T-cell (primary cell): ENCODE measurements around the gene SERPING1. TPM values are rescaled to one million over a fixed set of nuclear protein-coding genes. Genes with fewer than 3 reads are reported as not detected.

Experiments
- ATAC-seq, 4 experiments: fragments of 200-7000 bp in 3 of 4; fragments of 150-1000 bp in 1 of 4; cut with Tn5 transposase; replicated peaks in 1 of 4; 1 replicate in 3 of 4; 2 replicates in 1 of 4; pipeline ENCODE4 v1.10.0; 2021; ENCODE audit warnings: moderate library complexity in 3 of 4, mild to moderate bottlenecking in 2 of 4, moderate number of reproducible peaks in 1 of 4
- CTCF ChIA-PET, 2 donors: fragments of 300-600 bp; sonication (Branson Sonifier 250); formaldehyde crosslinking; loops; one replicate each; lab custom pipeline; 2022; ENCODE audit warnings: antibody characterized with exemption in 2 of 2; lab: Charles Lee
- POLR2A ChIA-PET, 2 donors: fragments of 300-600 bp; sonication (Branson Sonifier 250); formaldehyde crosslinking; loops; one replicate each; lab custom pipeline; 2022; ENCODE audit warnings: antibody characterized with exemption in 2 of 2; lab: Charles Lee
- DNase-seq, 35 experiments: peaks; one replicate each; pipeline versions ENCODE4 v3.0.0 to v3.0.0-alpha.2; 2013 to 2023
- H3K27ac ChIP-seq: one replicate; pipeline ENCODE4 v1.5.1; 2013; ENCODE audit warnings: low read length
- H3K27me3 ChIP-seq, 2 experiments: replicated peaks in 1 of 2; 1 replicate in 1 of 2; 2 replicates in 1 of 2; pipeline versions ENCODE4 v1.6.1 to v1.7.0; 2013; ENCODE audit warnings: low read length in 1 of 2, mixed read lengths in 1 of 2; ENCODE audit not compliant: control insufficient read depth in 2 of 2, insufficient read depth in 2 of 2; ENCODE audit errors: extremely low read depth in 1 of 2
- H3K36me3 ChIP-seq, 2 donors: 1 replicate in 1 of 2; 2 replicates in 1 of 2; pipeline versions ENCODE4 v1.6.1 to v1.7.0; 2013; ENCODE audit warnings: low read length in 1 of 2; ENCODE audit not compliant: control insufficient read depth in 2 of 2, insufficient read depth in 1 of 2; ENCODE audit errors: extremely low read depth in 1 of 2
- H3K4me1 ChIP-seq, 2 experiments: 1 replicate in 1 of 2; 2 replicates in 1 of 2; pipeline versions ENCODE4 v1.6.1 to v1.7.0; 2013; ENCODE audit warnings: low read length in 2 of 2, mixed read lengths in 1 of 2; ENCODE audit not compliant: insufficient read depth in 2 of 2, control insufficient read depth in 1 of 2; ENCODE audit errors: extremely low read depth in 1 of 2
- H3K4me3 ChIP-seq, 2 donors: 1 replicate in 1 of 2; 2 replicates in 1 of 2; pipeline versions ENCODE4 v1.5.1 to v1.7.0; 2013; ENCODE audit warnings: mild to moderate bottlenecking in 2 of 2, low read length in 1 of 2, moderate library complexity in 1 of 2; ENCODE audit not compliant: control insufficient read depth in 1 of 2; ENCODE audit errors: extremely low read depth in 1 of 2
- H3K9me3 ChIP-seq: 2 replicates; pipeline ENCODE4 v1.7.0; 2013
- H3K27ac Mint-ChIP-seq, 2 donors: one replicate each; pipeline ENCODE4 v1.8.0; 2020 to 2021; ENCODE audit warnings: mild to moderate bottlenecking in 2 of 2, mixed read lengths in 2 of 2
- H3K27me3 Mint-ChIP-seq, 2 donors: one replicate each; pipeline ENCODE4 v1.8.0; 2021 to 2022; ENCODE audit warnings: mixed read lengths in 2 of 2
- H3K36me3 Mint-ChIP-seq: one replicate; pipeline ENCODE4 v1.8.0; 2021; ENCODE audit warnings: mixed read lengths
- H3K4me1 Mint-ChIP-seq, 3 donors: one replicate each; pipeline ENCODE4 v1.8.0; 2020 to 2022; ENCODE audit warnings: mixed read lengths in 3 of 3, mild to moderate bottlenecking in 1 of 3
- H3K4me3 Mint-ChIP-seq, 3 donors: one replicate each; pipeline ENCODE4 v1.8.0; 2020 to 2022; ENCODE audit warnings: mild to moderate bottlenecking in 3 of 3, mixed read lengths in 3 of 3, moderate library complexity in 3 of 3
- H3K9me3 Mint-ChIP-seq, 3 donors: one replicate each; pipeline ENCODE4 v1.8.0; 2020 to 2022; ENCODE audit warnings: mixed read lengths in 3 of 3
- WGBS: methylation state at CpG from one replicate; pipeline ENCODE4 v1.1.5; 2013; ENCODE audit warnings: missing lambda C conversion rate; ENCODE audit not compliant: insufficient coverage; 5-methylcytosine and 5-hydroxymethylcytosine counted together
- total RNA-seq, 35 experiments: library from RNA in 6 of 35; stranded (reverse) in 6 of 35; fragments of 120-200 nt in 1 of 35; gene quantifications; one replicate each; pipeline versions ENCODE4 v1.2.1 to v1.2.4 and lab custom pipeline; 2013 to 2026

SERPING1 gene
- total RNA-seq, 5 donors from 2014 or later (not counting 1 experiment from before 2014, with no cell fraction given): 1.5 to 2.8 (median 1.9) TPM; not detected in 2

- peak; percentile 74 to 80 (median 79) for ATAC-seq
- WGBS: under 1% methylated on average over 60 of the region's 92 CpGs
- Mint-ChIP-seq H3K9me3 (no peaks in the 10 kb centered on the region), H3K4me3 (peak within 1 kb of the TSS; percentile 94 to 100 (median 98)), H3K36me3 (peaks cover 9% of the 10 kb centered on the region), H3K27me3 (no peaks in the 10 kb centered on the region), H3K27ac (peak within 1 kb of the TSS; percentile 99), H3K4me1 (peaks cover 47 to 65% (median 56%) of the 10 kb centered on the region in 3 donors)
- H3K27ac ChIP-seq: peak within 1 kb of the TSS; percentile 93
- H3K4me1 ChIP-seq: peaks cover 13 to 43% of the 10 kb centered on the region in 2 experiments
- POLR2A ChIA-PET: interaction anchor here (0.6 to 1.0 kb wide), 4 partner anchors 70 to 143 kb away, joined by 3 to 7 read pairs (median 3); no protein-coding TSS in a partner anchor
- H3K9me3 ChIP-seq: no peaks in the 10 kb centered on the region
- H3K4me3 ChIP-seq: peak within 1 kb of the TSS; percentile 83 to 100
- H3K27me3 ChIP-seq: no peaks in the 10 kb centered on the region
- peaks cover 0 to 2% of the 10 kb centered on the region in 2 donors for H3K36me3 ChIP-seq
- CTCF ChIA-PET: interaction anchor here (0.6 to 4.4 kb wide), 23 partner anchors 34 to 1008 kb away, joined by 3 to 51 read pairs (median 3); partner anchors contain the start of genes LPXN (in 1 of the 2), SSRP1 (in 1 of the 2) and TIMM10 (in 1 of the 2)
- peak; percentile 36 to 91 (median 70) for DNase-seq
Observed at GRCh38 chr11:57567515-57568329, 29.8 kb upstream of the SERPING1 start, which contains the start of gene UBE2L6. TSS of gene UBE2L6 (minus strand) at chr11:57567672. CDS start at chr11:57567611, 61 bp downstream.

DNA sequence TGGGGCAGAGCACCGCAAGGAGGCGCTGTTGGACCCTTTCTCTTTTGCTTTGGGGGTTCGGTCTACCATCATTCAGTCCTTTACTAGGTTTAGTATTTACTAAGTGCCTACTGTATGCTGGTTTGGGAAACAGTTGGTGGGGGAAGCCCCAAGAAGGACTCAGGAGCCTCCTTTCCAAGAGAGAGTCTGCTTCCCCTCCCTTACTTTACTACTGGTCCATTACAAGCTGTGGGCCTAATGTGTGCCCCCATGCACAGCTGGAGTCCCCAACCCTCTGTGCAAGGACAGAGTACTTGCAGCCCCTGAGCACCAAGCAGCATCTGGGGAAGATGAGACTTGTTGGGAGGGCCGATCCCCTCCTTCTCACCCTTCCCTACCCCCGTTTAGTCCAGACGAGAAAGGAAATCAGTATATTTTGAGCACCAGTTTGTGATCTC, 29.1 kb upstream of the SERPING1 start:
- Mint-ChIP-seq H3K27ac (peak overlapping the region; percentile 99), H3K9me3 (no peaks in the 10 kb centered on the region), H3K4me3 (peak overlapping the region; percentile 94 to 100 (median 98)), H3K27me3 (no peaks in the 10 kb centered on the region), H3K4me1 (peaks cover 40 to 59% (median 51%) of the 10 kb centered on the region in 3 donors), H3K36me3 (peaks cover 7% of the 10 kb centered on the region)
- no peaks in the 10 kb centered on the region for H3K9me3 ChIP-seq
- WGBS: 75% methylated on average over 2 of the region's 6 CpGs
- ChIA-PET CTCF (interaction anchor here (0.5 to 4.4 kb wide), 22 partner anchors 12 to 1511 kb away, joined by 3 to 51 read pairs (median 4); partner anchors contain the start of genes LPXN (in 1 of the 2), SSRP1 (in 1 of the 2) and TIMM10 (in 1 of the 2)), POLR2A (interaction anchor here in 1 of 2 donors (1.0 kb wide), 1 partner anchor 76 kb away, joined by 3 read pairs; no protein-coding TSS in a partner anchor)
- H3K27me3 ChIP-seq: no peaks in the 10 kb centered on the region
- H3K4me3 ChIP-seq: peak overlapping the region; percentile 83 to 100
- ATAC-seq (peak; percentile 2 to 37 (median 6)), DNase-seq (peak in 19 of 35 experiments; percentile 81 to 94 (median 88))
- peak overlapping the region; percentile 82 for H3K27ac ChIP-seq
- H3K4me1 ChIP-seq: peaks cover 13 to 37% of the 10 kb centered on the region in 2 experiments
- H3K36me3 ChIP-seq: no peaks in the 10 kb centered on the region

DNA sequence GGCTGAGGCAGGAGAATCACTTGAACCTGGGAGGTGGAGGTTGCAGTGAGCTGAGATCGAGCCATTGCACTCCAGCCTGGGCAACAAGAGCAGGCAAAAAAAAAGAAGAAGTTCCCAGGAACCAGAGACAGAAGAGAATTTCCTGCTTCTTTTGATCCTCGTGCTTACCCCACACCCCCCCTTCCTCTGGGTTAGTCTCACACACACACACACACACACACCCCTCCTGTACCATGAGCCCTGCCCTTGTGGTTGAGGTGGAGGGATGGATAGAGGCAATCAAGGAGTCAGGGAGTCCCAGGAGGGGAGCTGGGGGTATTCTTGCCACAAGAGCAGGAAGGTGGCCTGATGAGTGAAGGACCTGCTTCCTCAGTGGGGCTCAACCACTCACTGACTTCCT, 25.9 kb upstream of the SERPING1 start:
- Mint-ChIP-seq H3K36me3 (no peaks in the 10 kb centered on the region), H3K27ac (no peak overlapping the region), H3K4me1 (peaks cover 15 to 27% (median 20%) of the 10 kb centered on the region in 3 donors), H3K27me3 (peaks cover 0 to 6% of the 10 kb centered on the region in 2 donors), H3K9me3 (no peaks in the 10 kb centered on the region), H3K4me3 (no peak overlapping the region)
- Histone ChIP-seq H3K27ac (no peak overlapping the region), H3K9me3 (no peaks in the 10 kb centered on the region), H3K36me3 (no peaks in the 10 kb centered on the region), H3K4me3 (no peak overlapping the region), H3K4me1 (peaks cover 5 to 15% of the 10 kb centered on the region in 2 experiments), H3K27me3 (peaks cover 0 to 4% of the 10 kb centered on the region in 2 experiments)
- ATAC-seq (no peak), DNase-seq (no peak)
- CTCF ChIA-PET: interaction anchor here (0.5 to 4.4 kb wide), 8 partner anchors 11 to 107 kb away, joined by 3 to 46 read pairs (median 4); no protein-coding TSS in a partner anchor
- WGBS: no CpG with 5 or more reads among the region's 2 CpGs
- POLR2A ChIA-PET: no interaction called here

DNA sequence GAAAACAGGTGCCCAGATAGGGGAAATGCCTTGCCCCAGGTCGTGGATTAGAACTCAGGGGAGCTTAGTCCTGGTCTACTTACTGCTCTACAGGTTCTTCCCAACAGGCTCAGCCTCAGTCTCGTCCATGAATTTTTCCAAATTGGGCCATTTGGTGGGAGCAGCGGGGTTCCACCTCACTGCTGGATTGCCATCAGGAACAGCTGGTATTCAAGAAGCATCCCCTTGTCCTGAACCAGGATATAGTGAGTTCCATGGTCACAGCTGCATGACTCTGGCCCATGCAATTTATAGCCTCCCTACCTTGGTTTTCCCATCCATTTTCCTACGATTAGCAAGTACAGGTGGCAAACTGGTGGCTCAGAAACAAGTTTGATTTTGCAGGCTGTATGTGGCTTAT, 23.4 kb upstream of the SERPING1 start:
- Mint-ChIP-seq H3K4me1 (peaks cover 8 to 13% (median 11%) of the 10 kb centered on the region in 3 donors), H3K36me3 (no peaks in the 10 kb centered on the region), H3K4me3 (no peak overlapping the region), H3K27me3 (peaks cover 0 to 6% of the 10 kb centered on the region in 2 donors), H3K9me3 (no peaks in the 10 kb centered on the region), H3K27ac (no peak overlapping the region)
- DNase-seq (no peak), ATAC-seq (no peak)
- H3K4me3 ChIP-seq: no peak overlapping the region
- peaks cover 0 to 4% of the 10 kb centered on the region in 2 experiments for H3K27me3 ChIP-seq
- no peak overlapping the region for H3K27ac ChIP-seq
- ChIA-PET CTCF (no interaction called here), POLR2A (no interaction called here)
- no peaks in the 10 kb centered on the region for H3K36me3 ChIP-seq
- WGBS: 70% methylated on average over 3 of the region's 4 CpGs
- peaks cover 5% of the 10 kb centered on the region in 2 experiments for H3K4me1 ChIP-seq
- no peaks in the 10 kb centered on the region for H3K9me3 ChIP-seq

GRCh38 chr11:57584341-57584740, 13.1 kb upstream of the SERPING1 start:
- POLR2A ChIA-PET: no interaction called here
- peaks cover 0 to 5% of the 10 kb centered on the region in 2 experiments for H3K27me3 ChIP-seq
- no peaks in the 10 kb centered on the region for H3K36me3 ChIP-seq
- no peaks in the 10 kb centered on the region for H3K36me3 Mint-ChIP-seq
- DNase-seq (no peak), ATAC-seq (no peak)
- H3K4me1 ChIP-seq: peaks cover 0 to 2% of the 10 kb centered on the region in 2 experiments
- H3K9me3 ChIP-seq: no peaks in the 10 kb centered on the region
- no peak overlapping the region for H3K4me3 ChIP-seq
- CTCF ChIA-PET: no interaction called here
- peaks cover 4 to 19% (median 4%) of the 10 kb centered on the region in 3 donors for H3K4me1 Mint-ChIP-seq
- WGBS: 91% methylated on average over 6 of the region's 9 CpGs
- H3K4me3 Mint-ChIP-seq: no peak overlapping the region
- H3K27me3 Mint-ChIP-seq: no peaks in the 10 kb centered on the region
- no peak overlapping the region for H3K27ac Mint-ChIP-seq
- no peak overlapping the region for H3K27ac ChIP-seq
- no peaks in the 10 kb centered on the region for H3K9me3 Mint-ChIP-seq

DNA sequence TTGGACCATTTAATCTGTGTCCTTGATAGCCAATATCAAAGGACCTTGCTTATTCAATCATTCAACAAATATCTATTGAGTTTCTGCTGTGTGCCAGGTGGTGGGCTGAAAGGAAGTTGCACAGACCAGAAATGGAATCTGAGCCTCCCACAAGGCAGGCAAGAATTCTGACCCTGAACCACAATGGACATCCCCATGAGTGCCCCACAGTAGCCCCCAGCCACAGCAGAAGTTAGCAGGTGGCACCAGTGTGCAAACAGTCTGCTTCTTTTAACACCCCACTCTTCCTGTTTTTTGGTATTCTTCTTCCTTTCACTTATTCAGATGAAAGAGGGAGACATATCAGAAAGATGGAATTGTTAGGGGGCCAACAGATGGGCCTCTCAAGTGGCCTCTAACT, 12.2 kb upstream of the SERPING1 start:
- H3K9me3 Mint-ChIP-seq: no peaks in the 10 kb centered on the region
- ATAC-seq (no peak), DNase-seq (no peak)
- H3K27me3 Mint-ChIP-seq: peaks cover 0 to 2% of the 10 kb centered on the region in 2 donors
- peaks cover 0 to 2% of the 10 kb centered on the region in 2 experiments for H3K4me1 ChIP-seq
- no peaks in the 10 kb centered on the region for H3K36me3 Mint-ChIP-seq
- ChIA-PET CTCF (no interaction called here), POLR2A (no interaction called here)
- H3K27ac Mint-ChIP-seq: no peak overlapping the region
- H3K27me3 ChIP-seq: peaks cover 0 to 5% of the 10 kb centered on the region in 2 experiments
- H3K27ac ChIP-seq: no peak overlapping the region
- H3K9me3 ChIP-seq: no peaks in the 10 kb centered on the region
- no peak overlapping the region for H3K4me3 Mint-ChIP-seq
- H3K4me3 ChIP-seq: no peak overlapping the region
- no peaks in the 10 kb centered on the region for H3K36me3 ChIP-seq
- peaks cover 4 to 19% (median 4%) of the 10 kb centered on the region in 3 donors for H3K4me1 Mint-ChIP-seq
